KOPT-K1 (cell line): ENCODE measurements around the gene JPH3.

ENCODE experiments used
- H3K27ac ChIP-seq: fragments of 200-600 bp; sonication (generic); 2 replicates; pipeline ENCODE4 v1.5.1; 2016; ENCODE audit warnings: antibody characterized with exemption, mild to moderate bottlenecking, low read depth, low read length; ENCODE audit not compliant: poor library complexity, severe bottlenecking
- H3K36me3 ChIP-seq: fragments of 200-600 bp; sonication (generic); 2 replicates; pipeline ENCODE4 v1.5.1; 2017; ENCODE audit warnings: antibody characterized with exemption, mild to moderate bottlenecking, low read length, moderate library complexity; ENCODE audit not compliant: insufficient read depth
- H3K9me3 ChIP-seq: fragments of 200-600 bp; sonication (generic); 2 replicates; pipeline ENCODE4 v1.5.1; 2017; ENCODE audit warnings: antibody characterized with exemption, low read length, mild to moderate bottlenecking; ENCODE audit not compliant: insufficient read depth, poor library complexity, severe bottlenecking

The JPH3 gene

GRCh38 chr16:87602001-87602775 lies at the start of gene JPH3:
Gene JPH3 (plus strand): TSS chr16:87602508. CDS start chr16:87603147, 639 bp downstream.
- H3K27ac ChIP-seq = no peak within 1 kb of the TSS
- H3K9me3 ChIP-seq = no peaks in the 10 kb centered on the region
- no peaks in the 10 kb centered on the region for H3K36me3 ChIP-seq

GRCh38 chr16:87552772-87553573 lies 49.3 kb upstream of the JPH3 start:
- no peaks in the 10 kb centered on the region for H3K9me3 ChIP-seq
- no peak overlapping the region for H3K27ac ChIP-seq
- H3K36me3 ChIP-seq = no peaks in the 10 kb centered on the region

GRCh38 chr16:87554754-87555427 lies 47.4 kb upstream of the JPH3 start:
- Histone ChIP-seq H3K9me3 (no peaks in the 10 kb centered on the region), H3K36me3 (no peaks in the 10 kb centered on the region), H3K27ac (no peak overlapping the region)

GRCh38 chr16:87555647-87556046 lies 46.7 kb upstream of the JPH3 start:
- Histone ChIP-seq H3K27ac (no peak overlapping the region), H3K36me3 (no peaks in the 10 kb centered on the region), H3K9me3 (no peaks in the 10 kb centered on the region)

GRCh38 chr16:87556941-87557459 lies 45.3 kb upstream of the JPH3 start:
- Histone ChIP-seq H3K36me3 (no peaks in the 10 kb centered on the region), H3K27ac (no peak overlapping the region), H3K9me3 (no peaks in the 10 kb centered on the region)

- Histone ChIP-seq H3K36me3 (no peaks in the 10 kb centered on the region), H3K9me3 (no peaks in the 10 kb centered on the region), H3K27ac (no peak overlapping the region)
These were observed 43.6 kb upstream of the JPH3 start for GRCh38 chr16:87558682-87559081.

DNA sequence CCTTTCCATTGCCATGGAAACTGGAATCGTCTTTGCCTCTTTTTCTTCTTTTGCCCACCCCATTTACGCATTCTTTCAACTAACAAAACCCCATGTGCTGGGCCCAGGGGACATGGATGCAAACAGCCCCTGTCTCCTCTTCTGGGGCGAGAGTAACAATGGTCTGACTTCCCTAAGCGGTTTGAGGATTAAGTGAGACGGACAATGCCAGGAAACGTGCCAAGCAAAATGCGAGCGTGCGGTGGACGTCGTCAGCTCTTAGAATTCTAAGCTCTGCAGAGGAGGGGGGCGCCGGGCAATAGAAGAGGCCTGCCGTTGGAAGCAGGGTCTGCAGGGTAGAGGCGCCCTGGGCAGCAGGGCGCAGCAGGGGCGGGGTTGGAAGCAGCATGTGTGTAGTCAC lies 42.4 kb upstream of the JPH3 start:
- H3K27ac ChIP-seq = no peak overlapping the region
- no peaks in the 10 kb centered on the region for H3K9me3 ChIP-seq
- no peaks in the 10 kb centered on the region for H3K36me3 ChIP-seq

GRCh38 chr16:87560428-87561199 lies 41.7 kb upstream of the JPH3 start:
- Histone ChIP-seq H3K27ac (no peak overlapping the region), H3K36me3 (no peaks in the 10 kb centered on the region), H3K9me3 (no peaks in the 10 kb centered on the region)

DNA sequence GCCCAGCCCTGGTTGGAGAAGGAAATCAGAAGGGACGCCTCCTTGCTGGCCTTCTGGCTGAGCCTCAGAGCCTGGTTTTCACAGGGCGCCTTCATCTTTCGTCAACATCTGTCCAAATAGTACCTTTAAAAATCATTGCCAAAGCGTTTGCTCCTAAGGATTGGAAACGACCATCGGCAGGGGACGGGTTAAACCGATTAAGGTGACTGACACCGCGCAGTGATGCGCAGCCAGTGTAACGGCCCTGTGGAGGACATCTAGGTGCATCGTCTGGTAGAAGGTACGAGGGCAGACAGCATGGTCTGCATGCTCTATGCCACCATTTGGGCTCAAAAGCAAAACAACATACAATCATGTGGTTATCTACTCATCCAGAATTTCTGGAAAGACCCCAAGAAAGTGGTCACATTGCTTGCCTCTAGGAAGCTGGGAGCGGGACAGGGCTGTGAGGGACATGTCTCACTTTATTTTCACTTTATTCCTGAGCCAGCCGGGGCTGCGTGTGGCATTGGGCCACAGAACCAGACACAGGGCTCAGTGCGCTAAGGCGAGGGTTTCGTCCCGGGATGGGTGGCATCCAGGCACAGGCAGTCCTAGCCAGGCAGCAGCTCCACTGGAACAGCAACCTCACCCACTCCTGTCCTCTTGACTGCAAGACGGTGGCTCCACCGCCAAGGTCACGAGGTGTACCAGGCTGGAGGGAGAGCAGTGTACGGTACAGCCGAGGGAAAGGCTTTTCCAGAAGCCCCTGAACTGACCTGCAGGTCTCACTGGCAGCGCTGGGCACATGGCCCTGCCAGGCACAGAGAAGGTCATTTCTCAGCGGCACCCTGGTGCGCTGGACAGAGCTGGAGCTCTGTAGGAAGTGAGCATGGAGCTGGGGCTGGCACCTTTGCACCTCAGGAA lies 40.9 kb upstream of the JPH3 start:
- Histone ChIP-seq H3K36me3 (no peaks in the 10 kb centered on the region), H3K27ac (no peak overlapping the region), H3K9me3 (no peaks in the 10 kb centered on the region)

- Histone ChIP-seq H3K36me3 (no peaks in the 10 kb centered on the region), H3K27ac (no peak overlapping the region), H3K9me3 (no peaks in the 10 kb centered on the region)
These were observed 40.1 kb upstream of the JPH3 start for GRCh38 chr16:87562201-87562600.

DNA sequence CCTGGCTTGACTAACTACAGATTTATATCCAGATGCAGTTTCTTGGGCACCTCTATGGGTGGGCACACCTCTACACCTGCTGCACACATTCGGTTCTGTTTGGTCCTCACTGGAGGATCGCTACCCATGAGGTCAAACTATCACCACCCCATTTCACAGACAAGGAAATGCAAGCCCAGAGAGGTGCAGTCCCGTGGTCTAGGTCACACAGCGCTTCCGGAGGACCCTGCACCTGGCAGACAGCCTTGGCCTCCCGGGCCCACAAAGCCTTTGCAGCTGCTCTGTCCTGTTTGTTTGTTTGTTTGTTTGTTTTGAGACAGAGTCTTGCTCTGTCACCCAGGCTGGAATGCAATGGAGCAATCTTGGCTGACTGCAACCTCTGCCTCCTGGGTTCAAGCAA lies 39.3 kb upstream of the JPH3 start:
- H3K9me3 ChIP-seq = no peaks in the 10 kb centered on the region
- H3K27ac ChIP-seq = no peak overlapping the region
- H3K36me3 ChIP-seq = no peaks in the 10 kb centered on the region

DNA sequence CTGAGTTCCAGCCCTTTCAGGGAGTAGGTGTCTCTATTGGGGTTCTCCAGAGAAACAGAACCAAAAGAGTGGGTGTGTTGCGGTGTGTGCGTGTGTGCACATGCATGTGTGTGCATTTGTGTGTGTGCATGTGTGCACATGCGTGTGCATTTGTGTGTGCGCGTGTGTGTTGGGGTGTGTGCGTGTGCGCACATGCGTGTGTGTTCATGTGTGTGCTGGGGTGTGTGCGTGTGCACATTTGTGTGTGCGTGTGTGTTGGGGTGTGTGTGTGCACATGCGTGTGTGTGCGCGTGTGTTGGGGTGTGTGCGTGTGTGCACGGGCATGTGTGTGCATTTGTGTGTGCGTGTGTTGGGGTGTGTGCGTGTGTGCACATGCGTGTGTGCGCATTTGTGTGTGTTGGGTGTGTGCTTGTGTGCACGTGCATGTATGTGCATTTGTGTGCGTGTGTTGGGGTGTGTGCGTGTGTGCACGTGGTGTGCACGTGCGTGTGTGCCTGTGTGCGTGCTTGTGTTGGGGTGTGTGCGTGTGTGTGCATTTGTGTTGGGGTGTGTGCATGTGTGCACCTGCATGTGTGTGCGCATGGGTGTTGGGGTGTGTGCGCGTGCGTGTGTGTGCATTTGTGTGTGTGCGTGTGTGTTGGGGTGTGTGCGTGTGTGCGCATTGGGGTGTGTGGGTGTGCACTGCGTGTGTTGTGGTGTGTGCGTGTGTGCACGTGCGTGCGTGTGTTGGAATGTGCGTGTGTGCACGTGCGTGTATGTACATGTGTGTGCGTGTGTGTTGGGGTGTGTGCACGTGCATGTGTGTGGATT lies 38.4 kb upstream of the JPH3 start:
- Histone ChIP-seq H3K27ac (no peak overlapping the region), H3K9me3 (no peaks in the 10 kb centered on the region), H3K36me3 (no peaks in the 10 kb centered on the region)

GRCh38 chr16:87564524-87564778 lies 37.9 kb upstream of the JPH3 start:
- no peaks in the 10 kb centered on the region for H3K9me3 ChIP-seq
- no peak overlapping the region for H3K27ac ChIP-seq
- no peaks in the 10 kb centered on the region for H3K36me3 ChIP-seq
